GM12865 (cell line): Measurements from ENCODE around the gene PDCD6IP.
"Not testable (repeated sequence)": the region's sequence is repeated elsewhere in the genome, so short reads cannot be mapped to it uniquely, and the experiment has no call there.

Source experiments
- DNase-seq: peaks from one replicate; pipeline ENCODE4 v3.0.0; 2010; ENCODE audit warnings: low read depth
- H3K4me3 ChIP-seq: 2 replicates; pipeline ENCODE4 v1.5.1; 2011; ENCODE audit warnings: mild to moderate bottlenecking, low read depth, low read length, control low read depth
- TF ChIP-seq, protein P1 (sequence below): IDR thresholded peaks from 2 replicates; pipeline ENCODE4 v1.5.1; 2011; ENCODE audit warnings: low read length, control low read depth, low read depth, inconsistent platforms; ENCODE audit not compliant: insufficient read depth; ENCODE audit errors: missing control alignments

The PDCD6IP gene

DNA sequence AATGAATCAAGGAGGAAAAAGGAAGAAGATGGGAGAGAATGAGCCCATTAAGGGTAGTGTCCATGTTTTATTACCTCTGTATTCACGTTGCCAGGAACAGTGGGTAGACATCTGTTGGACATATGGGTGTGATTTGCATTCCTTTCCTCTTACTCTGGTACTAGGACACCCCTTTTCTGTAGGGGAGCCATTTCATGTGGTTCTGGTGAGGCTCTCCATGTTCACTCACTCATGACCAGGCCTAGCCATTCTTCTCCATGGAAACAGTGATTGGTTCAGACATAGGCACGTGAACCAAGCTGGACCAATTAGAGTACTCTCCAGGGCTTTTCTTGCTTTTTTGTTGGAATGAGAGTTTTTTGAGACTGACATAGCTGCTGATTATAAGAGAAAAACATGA, 39.6 kb upstream of the PDCD6IP start:
- TF ChIP-seq, protein P1, sequence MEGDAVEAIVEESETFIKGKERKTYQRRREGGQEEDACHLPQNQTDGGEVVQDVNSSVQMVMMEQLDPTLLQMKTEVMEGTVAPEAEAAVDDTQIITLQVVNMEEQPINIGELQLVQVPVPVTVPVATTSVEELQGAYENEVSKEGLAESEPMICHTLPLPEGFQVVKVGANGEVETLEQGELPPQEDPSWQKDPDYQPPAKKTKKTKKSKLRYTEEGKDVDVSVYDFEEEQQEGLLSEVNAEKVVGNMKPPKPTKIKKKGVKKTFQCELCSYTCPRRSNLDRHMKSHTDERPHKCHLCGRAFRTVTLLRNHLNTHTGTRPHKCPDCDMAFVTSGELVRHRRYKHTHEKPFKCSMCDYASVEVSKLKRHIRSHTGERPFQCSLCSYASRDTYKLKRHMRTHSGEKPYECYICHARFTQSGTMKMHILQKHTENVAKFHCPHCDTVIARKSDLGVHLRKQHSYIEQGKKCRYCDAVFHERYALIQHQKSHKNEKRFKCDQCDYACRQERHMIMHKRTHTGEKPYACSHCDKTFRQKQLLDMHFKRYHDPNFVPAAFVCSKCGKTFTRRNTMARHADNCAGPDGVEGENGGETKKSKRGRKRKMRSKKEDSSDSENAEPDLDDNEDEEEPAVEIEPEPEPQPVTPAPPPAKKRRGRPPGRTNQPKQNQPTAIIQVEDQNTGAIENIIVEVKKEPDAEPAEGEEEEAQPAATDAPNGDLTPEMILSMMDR: no peak
- H3K4me3 ChIP-seq: no peak overlapping the region
- DNase-seq: no peak

DNA sequence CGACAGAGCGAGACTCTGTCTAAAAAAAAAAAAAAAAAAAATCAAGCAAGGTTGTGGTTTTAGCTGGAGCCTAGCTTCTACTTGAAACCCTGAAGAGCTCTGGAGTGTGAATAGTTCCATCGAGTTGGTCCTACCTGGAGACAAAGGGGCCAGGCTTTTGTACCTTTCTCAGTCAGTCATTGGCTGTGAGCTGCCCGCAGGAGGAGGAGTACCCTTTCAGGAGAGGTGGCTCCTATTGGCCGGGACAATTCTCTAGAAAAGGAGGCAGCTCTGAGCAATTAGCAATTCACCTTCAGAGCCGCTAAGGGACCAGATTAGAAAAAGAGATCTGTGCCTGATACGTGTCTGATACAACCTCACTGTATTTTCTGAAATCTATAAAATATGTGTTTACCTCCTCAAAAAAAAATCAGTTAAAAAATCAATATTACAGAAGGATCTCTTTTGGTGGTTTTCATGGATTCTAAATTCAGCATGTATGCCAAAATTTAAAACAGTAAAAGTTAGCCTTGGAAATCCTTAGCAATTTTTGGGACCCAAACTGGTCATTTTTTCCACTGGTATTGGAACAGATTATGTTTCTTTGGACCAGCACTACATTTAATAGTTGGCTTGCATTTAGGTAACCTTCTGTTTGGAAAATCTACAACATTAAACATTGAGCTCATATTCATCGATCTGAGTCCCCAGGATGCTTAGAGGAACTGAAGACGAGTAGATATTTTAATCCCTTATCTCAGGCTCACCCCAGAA, 29.7 kb upstream of the PDCD6IP start:
- H3K4me3 ChIP-seq: no peak overlapping the region
- TF ChIP-seq, protein P1: no peak
- no peak for DNase-seq

GRCh38 chr3:33773637-33774036, 24.8 kb upstream of the PDCD6IP start:
- H3K4me3 ChIP-seq: no peak overlapping the region
- TF ChIP-seq, protein P1: no peak
- no peak for DNase-seq

- TF ChIP-seq, protein P1: no peak
- H3K4me3 ChIP-seq: no peak overlapping the region
- DNase-seq: no peak
These were observed 23.1 kb upstream of the PDCD6IP start for GRCh38 chr3:33775363-33775762.

DNA sequence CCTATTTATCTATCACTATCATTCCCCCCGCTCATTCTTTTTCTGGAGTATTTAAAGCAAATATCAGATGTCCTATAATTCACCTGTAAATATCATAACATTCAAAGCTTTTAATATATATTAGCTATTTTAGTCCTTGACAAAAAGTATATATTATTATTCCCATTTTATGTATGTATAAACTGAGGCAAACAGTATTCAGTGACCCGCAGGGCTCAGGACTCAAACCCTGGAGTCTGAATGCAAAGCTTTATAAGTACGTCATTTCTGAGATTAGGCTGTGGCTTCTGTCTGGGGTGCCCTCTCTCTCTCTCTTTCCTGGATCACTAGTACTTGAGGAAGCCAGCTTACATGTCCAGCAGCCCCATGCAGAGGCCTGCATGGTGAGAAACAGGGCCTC, 20.4 kb upstream of the PDCD6IP start:
- H3K4me3 ChIP-seq: no peak overlapping the region
- DNase-seq: no peak
- TF ChIP-seq, protein P1: no peak

DNA sequence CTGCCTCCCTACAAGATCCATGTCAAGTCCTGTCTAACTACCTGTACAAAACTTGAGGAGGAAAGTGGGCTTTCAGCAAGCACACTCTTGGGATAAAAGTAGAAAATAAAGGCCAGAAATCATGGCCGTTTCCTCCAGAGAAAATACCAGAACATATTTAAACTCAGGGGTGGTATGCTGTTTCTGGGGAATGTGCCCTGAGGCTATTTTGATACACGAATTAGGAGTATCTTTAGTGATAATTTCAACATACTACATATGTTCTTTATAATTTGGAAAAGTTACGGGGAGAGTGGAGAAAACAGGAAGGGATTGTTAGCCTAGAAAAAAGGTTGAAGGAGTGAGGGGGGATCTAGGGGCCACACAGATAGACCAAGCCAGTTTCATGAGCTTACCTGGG, 18.7 kb upstream of the PDCD6IP start:
- H3K4me3 ChIP-seq: no peak overlapping the region
- no peak for DNase-seq
- TF ChIP-seq, protein P1: no peak

GRCh38 chr3:33781413-33781812, 17.0 kb upstream of the PDCD6IP start:
- H3K4me3 ChIP-seq, DNase-seq: not testable (repeated sequence)
